HPDE6-E6E7 (cell line): Measurements from ENCODE around the gene DROSHA.

ENCODE experiments used
- DNase-seq: peaks from one replicate; pipeline ENCODE4 v3.0.0; 2011; ENCODE audit warnings: missing footprints; ENCODE audit errors: extremely low spot score

The DROSHA gene

DNA sequence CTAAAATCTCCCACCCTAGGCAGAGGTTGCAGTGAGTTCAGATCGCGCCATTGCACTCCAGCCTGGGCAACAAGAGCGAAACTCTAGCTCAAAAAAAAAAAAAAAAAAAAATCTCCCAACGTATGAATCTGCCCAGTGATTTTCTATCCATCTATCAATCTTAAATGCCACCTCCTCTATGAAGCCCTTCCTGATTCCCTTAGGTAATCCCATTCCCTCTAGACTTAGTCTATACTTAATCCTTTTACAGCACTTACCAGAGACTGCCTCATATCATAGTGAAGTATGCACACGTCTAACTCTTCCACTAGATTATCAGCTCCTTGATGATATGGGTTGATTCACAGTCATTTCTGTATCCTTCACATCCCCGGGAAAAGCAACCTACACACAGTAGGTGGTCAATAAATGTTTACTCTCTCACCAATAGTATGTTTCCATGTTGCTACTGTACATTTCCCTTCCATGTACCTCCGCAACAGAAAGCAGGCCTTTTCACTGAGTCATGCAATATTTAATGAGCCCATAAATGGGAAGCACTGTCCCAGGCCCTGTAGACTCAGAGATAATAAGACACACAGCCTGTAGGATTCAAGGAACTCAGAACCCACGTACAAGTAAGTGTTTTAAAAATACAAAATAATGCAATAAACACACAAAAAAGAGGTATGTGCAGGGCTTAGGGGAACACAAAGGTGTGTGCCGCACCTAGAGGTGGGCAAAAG is 1.2 kb downstream of the DROSHA start:
- DNase-seq = no peak

DNA sequence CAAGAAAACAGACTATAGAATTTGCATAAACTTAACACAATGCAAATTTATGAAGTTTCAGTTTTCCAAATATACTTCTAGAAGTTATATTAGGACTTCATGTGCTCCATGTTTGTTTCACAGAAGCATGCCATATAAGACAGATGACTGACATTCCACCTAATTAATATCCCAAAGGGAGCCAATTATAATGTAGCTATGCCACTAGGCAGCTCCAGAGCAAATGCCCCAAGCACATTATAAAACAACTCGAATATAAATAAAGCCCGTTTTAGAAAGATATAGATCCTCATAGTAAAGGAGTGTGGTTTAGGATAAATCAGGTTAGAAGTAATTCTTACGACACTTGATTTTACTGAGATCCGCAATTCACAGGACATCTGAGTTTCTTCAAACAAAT is 8.9 kb downstream of the DROSHA start:
- DNase-seq = no peak

DNA sequence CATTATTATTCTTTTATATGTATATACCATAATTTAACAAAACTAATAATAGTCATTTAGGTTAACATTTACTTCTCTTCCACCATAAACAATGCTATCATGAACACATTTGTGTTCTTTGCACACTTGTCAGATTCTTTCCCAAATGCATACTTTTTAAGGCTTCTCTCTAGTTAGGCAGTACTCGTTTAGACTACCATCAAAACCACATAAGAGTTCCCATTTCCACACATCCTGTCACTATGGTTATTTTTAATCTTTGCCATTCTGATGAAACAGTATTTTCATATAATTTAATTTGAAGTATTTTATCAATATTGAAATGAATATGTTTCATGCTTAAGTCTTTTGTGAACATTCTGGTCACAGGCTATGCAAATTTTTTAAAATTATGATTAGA is 15.1 kb downstream of the DROSHA start:
- DNase-seq = no peak

DNA sequence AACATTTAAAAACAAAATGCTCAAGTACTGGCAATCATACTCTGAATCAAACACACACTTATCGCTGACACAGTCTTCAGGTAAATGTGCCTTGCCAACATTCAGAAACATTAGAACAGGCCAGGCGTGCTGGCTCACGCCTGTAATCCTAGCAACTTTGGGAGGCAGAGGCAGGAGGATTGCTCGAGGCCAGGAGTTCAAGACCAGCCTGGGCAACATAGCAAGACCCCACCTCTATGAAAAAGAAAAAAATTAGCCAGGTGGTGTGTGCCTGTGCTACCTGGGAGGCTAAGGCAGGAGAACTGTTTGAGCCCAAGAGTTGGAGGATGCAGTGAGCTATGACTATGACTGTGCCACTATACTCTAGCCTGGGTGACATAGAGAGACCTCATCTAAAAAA is 20.6 kb downstream of the DROSHA start:
- DNase-seq = no peak

DNA sequence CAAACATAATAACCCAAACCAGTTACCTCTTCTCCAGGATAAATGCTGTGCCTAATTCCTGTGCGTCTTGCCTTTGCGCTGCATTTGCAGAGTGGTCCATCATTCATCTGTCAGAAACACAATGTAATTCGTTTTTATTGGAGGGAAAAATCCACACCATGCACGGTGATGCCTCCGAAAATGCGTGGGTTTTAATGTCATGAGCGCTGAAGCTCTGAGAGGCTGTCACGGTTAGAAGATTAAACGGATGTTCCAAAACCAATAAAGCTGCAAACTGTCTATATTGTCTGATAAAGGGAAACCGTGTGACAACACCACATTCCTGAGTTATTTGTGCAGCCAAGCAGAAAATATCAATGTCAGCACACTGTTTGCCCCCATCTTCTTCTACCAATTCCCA is 27.4 kb downstream of the DROSHA start:
- no peak for DNase-seq

DNA sequence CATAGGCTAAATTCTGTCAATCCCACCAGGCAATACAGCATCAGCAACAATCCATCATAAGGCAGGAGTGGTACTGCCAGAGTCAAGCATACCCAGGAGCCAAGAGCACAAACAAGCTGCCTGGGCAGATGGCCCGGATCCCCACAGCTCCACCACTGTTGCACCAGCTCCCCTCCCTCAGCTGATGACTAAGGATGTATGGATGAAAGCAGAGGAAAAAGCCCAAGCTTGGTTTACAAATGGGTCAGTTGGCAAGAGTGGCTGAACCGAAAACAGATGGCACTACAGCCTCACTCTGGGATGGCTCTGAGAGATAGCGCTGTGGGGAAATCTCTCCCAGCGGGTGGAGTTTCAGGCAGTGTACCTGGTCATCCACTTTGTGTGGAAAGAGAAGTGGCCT is 29.4 kb downstream of the DROSHA start:
- DNase-seq = no peak

DNA sequence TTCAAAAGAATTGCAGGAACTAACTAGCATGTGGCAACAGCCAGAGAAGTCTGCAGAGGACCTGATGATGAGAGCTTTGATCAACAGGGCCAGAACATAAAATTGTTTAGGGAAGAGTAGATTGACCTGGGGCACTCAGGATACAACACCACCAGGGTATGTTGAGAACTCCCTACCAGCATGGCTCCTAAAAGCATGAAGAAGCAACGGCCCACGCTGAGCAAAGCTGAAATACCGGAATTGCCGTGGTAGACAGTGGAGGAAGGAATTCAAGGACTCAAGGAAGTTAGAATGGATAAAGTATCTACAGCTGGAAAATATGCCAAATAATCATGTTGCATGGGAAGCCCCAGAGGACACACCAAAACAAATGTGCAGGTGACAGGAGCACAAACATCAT is 31.6 kb downstream of the DROSHA start:
- no peak for DNase-seq

DNA sequence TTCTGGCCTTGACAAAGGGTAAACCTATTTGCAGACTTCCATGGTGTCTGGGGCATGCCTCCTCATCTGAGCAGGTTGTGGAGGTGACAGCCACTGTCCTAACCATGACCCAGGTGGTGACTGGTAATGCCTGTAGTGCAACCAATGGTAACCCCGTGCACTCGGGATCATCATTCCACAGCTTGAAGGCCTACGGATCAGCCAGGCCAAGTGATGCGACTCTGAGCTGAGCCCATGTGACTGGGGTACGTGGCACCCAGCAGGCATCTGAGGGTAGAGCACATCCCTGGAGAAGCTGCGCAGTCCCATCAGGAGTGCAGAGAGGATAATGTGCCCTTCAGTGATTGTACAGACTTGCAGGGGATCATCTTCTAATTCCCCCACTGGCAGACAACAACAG is 35.0 kb downstream of the DROSHA start:
- no peak for DNase-seq

DNA sequence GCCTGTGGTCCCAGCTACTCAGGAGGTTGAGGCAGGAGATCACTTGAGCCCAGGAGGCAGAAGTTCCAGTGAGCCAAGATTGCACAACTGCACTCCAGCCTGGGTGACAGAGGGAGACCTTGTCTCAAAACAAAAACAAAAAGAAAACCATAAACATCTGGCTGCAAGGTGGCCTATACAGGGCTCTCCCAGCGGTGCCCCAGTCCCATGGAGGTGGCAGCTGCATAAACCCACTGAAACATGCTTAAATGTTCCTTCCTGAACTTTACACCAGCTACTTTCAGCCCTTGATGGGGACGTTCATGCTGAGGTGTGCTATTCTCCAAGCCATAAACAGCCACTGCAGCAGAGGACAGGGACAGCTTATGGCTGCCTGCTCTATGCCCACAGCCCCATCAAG is 35.6 kb downstream of the DROSHA start:
- DNase-seq = no peak

DNA sequence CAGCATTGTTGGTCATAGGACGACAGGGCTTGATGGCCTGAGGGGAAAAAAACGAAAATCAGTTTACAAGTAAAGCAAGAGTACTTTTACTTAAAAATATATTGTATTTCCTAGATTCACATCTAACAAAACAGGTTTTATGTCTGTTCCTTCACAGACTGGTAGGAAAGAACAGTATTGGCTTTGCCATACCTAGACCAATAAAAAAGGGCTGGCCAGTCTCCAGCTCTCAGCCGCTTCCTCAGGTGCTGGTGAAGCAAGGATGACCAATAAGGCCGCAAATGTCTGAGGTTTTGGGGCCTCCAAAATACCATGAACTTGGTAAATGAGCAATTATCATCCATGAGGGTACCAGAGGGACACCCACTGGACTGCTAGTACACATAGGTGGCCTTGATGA is 36.6 kb downstream of the DROSHA start:
- no peak for DNase-seq

DNA sequence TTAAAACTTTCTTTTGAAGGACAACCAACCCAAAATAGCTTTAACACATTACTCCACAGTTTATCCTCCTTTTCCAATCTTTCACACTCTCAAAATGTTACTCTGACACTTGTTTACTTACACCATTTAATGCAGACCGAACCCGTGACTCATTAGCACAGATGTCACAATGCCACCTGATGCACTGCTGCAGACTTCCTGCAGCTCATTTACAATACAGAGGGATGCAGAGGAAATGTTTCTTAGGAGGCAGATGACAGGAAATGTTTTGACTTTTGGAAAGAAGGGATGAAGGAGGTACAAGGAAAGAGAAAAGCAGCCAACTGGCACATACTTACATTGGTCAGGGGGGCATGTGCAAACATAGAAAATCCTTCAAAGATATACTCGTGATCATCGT is 39.0 kb downstream of the DROSHA start:
- DNase-seq = no peak

DNA sequence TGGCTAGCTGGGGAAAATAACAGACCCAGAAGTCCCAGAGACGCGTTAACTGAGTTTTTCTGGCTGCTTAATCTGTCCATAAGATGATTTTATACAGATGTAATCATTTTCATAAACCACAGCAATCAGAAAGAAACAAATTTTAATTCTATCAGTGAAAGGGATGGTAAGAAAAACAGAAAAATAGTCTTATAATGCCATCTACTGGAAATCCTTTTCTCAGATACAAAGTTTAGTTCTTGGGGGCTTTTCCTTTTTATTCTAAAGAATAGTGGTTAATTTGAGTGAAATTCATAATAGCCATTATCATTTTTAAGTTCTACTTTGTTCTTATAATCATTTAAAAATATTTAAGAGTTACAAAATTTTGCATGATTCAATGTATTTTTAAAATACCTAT is 44.4 kb downstream of the DROSHA start:
- no peak for DNase-seq

DNA sequence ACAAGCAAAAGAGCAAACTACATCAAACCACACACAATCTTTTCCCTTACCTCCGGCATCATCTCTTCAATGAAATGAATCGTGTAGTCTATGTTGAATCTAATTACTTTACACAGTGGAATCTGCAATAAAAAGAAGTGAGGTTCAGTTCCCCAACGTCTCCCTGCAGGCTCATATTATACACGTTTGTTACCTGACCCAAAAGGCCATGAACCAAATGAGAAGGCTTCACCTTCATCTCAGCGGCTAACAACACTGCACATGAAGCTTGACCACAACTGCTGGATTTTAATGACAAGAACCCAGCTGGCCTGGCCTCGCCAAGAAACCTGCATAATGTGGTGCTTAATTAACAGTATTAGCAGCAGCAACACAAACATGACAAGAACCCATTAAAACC is 45.5 kb downstream of the DROSHA start:
- no peak for DNase-seq

DNA sequence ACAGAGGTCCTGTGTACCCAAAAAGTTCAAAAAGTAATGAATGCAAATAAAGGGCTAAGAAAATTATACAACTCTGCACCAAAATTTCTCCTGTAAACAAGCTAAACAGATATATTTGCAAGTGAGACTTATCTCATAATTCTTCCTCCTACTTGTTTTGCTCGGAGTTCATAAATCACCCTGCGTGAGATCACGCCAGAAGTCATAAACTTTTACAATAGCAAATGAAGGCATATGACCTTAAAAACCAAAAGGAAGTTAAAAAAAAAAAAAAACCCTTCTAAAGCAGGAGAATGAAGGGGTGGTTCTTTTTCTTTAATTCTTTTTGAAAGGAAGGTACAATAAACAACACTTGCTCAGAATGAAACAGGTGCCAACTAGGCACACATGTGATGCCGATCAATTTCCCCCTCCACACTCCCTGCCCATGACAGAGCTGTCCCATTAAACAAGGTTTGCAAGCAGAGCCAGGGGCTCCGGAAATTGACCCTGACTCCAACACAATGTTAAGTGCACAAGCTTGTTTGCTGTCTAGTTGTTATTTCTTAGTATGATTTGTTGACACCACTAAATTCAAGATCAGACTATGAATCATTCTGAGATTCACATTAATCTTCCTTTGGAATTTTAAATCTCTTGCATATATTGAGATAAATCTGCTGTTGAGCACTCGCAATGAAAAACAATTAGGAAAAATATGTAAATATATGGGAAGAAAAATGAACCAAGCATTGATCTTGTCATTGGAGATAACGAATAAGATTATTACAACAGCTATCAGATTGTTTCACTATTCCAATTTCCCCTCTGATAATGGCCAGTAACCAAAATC is 46.3 kb downstream of the DROSHA start:
- no peak for DNase-seq

DNA sequence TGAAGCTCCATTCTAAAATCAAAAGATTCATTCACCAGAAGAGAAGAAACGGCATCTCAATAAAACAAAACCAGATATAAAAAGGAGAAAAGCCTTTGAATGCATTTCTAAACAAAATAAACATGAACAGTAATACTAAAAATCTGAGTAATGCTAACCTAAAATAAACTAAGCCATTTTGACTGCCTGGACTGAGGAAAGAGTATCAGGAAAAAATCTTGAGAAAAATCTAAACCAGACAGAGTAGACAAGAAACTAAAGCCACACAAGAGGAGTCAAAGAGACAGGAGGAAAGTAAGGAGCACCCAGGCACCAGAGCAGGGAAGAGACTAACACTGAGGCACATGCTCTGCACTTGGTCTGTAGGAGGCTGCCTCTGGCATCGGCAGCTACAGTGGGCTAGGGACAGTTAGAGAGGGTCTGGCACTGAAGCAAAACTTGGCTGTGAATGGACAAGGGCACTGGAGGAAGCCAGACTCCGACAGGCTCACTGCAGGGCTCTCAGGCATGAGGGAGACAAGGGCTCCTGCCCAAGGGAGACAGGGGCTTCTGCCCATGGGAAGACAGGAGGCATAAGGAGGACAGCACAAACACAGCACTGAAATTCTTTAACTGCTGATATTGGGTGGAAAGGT is 50.2 kb downstream of the DROSHA start:
- no peak for DNase-seq

DNA sequence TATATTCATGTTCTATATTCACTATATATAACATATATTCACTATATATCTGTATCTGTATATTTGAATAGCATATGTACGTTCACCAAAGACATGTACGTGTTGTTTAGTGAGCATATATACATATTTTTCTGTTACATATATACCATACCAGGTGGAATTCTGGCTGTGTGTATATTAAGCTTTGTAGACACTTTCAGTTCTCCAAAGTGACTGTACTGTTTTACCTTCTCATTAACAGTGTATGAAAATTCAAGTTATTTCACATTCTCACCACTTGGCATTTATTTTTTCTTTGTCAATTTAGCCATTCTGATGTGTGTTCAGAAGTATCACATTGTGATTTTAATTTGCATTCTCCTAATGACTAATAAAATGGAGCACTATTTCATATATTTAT is 52.2 kb downstream of the DROSHA start:
- DNase-seq = no peak

DNA sequence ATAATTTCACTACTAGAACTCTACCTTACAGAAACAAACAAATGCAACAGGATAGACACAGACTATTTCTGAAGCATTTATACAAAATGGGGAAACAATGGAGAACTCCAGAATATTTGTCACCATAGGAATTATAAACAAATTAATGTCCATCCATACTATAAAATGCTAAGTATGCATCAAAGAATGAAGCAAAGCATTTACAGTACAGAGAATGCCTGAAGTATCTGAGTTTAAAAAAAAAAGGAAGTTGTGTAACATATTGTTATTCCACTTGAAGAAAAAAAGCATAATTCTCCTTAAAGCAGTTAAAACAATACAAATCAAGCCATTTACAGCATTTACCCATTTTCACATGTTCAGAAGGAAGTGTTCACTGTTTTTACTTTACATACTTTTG is 53.0 kb downstream of the DROSHA start:
- DNase-seq = no peak

DNA sequence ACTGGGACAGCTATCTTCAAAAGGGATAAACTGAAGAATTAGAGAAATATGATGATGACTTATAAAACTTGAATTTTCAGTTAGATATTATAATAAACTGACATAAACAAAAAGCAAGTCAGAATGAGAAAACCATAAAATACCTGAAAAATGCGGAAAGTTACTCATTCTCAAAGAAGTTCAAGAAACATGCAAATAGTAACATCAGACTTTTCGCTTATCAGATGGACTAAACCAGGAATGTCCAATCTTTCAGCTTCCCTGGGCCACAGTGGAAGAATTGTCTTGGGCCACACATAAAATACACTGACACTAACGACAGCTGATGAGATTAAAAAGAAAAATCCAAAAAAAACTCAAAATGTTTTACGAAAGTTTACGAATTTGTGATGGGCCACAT is 53.9 kb downstream of the DROSHA start:
- no peak for DNase-seq

DNA sequence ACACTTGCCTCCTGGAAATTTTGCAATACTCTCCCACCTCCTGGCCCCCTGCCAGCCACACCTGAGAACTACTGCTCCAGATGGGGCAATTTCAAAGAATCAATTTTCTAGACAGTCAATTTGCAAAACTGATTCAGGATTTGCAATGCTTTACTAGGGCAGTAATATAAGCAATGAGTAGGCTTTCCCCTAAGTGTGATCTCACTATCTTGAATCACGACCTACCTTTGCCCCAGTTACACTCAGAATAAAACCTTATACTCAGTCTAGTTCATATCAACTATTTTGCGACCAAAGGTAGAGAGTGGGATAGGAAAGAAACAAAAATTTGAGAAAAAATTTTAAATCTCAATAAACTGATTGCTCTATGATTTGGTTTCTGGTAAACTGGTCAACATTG is 54.4 kb downstream of the DROSHA start:
- no peak for DNase-seq

DNA sequence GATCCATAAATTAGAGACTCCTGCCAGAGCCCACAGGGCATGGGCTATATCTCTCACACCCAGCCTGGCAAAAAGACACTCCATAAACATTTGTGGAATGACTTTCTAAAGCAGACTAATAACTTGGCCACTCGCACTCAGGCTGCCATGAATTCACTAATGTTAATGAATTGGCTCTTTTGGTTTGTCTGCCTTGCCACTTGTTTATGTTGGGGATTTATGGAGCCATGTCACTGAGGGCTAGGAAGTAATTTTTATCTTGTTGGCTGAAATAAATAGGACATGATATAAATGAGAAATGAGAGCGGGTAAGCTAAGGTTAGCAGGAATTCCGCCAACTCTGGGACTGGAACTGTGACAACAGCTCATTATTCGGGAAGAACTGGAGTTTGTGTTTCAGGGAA is 55.2 kb downstream of the DROSHA start:
- no peak for DNase-seq

DNA sequence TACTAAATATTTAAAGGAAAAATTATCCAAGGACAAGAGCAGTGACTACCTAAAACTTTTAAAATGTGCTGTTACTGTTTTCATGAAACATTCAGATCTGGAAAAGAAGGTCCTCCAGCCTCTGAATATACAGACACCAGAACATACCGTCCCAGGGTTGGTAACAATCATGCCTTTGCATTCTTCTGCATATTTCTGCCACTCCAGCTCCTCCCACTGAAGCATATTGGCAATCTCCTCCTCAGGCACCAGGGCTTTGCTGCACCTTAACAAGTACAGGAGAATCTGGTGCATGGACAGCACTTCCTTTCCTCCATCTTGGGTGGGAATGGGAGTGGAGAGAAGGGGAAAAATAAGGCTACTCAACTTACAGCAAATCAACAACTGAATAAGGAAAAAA is 60.0 kb downstream of the DROSHA start:
- no peak for DNase-seq

DNA sequence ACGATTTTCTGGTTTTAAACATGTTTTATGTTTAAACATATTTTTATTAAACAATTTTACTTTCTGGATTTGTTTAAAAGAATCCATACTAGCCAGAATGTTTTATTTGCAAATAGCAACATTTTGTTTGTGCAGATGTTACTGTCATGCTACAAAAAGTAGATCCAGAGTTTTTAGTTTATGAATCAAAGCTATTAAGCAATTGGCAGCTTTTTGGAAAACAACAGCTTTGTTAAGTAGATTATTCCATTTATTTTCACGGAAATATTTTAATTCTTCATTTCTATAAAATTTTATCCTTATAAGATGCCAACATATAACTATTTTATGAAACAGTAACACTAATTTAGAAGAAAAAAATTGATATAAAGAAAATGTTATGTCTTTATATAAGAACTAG is 60.9 kb downstream of the DROSHA start:
- DNase-seq = no peak

DNA sequence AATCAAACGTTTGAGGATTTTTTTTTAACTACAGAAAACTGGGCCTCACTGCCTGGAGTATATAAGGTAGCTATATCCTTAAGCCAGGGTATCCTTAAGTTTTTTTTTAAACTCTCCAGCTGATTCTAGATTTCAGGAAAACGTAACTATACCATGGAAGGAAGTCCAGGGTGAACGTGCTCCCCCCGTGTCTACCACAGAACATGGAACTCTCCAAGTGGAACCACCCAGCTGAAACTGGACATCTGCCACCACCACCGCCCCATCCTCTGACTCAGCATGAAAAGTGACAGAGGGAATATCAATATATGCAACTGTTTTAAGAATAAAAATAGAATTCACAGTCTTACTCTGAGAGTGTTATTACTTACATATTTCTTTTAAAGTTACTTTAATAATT is 61.3 kb downstream of the DROSHA start:
- no peak for DNase-seq
